Peyer's patch (tissue), 4 donors: ENCODE results near the gene RERG.

Experiments used
- CTCF ChIP-seq, 6 experiments: fragments of 450-650 bp in 4 of 6; fragments of 200-600 bp in 2 of 6; sonication (generic) in 1 of 6; IDR thresholded peaks; one replicate each; pipeline ENCODE4 v1.5.1; 2017 to 2019; ENCODE audit warnings: antibody characterized with exemption in 6 of 6, mild to moderate bottlenecking in 3 of 6, moderate library complexity in 1 of 6
- POLR2A ChIP-seq, 2 donors: fragments of 450-650 bp; IDR thresholded peaks; one replicate each; pipeline ENCODE4 v1.5.1; 2017; ENCODE audit warnings: antibody characterized with exemption in 2 of 2, mild to moderate bottlenecking in 2 of 2, moderate library complexity in 2 of 2

- no peak for TF ChIP-seq CTCF (IDR thresholded peaks at IDR 0.05)
- no peak for TF ChIP-seq POLR2A (IDR thresholded peaks at IDR 0.05)
These were observed 13.3 kb upstream of the RERG start for GRCh38 chr12:15234508-15234907.
